Superior temporal gyrus (tissue), 1 donor: ENCODE data around the gene CCDC86.

Experiments used
- DNase-seq: peaks from one replicate; pipeline ENCODE4 v3.0.0-alpha.2; 2016; ENCODE audit errors: extremely low spot score

The CCDC86 gene

DNA sequence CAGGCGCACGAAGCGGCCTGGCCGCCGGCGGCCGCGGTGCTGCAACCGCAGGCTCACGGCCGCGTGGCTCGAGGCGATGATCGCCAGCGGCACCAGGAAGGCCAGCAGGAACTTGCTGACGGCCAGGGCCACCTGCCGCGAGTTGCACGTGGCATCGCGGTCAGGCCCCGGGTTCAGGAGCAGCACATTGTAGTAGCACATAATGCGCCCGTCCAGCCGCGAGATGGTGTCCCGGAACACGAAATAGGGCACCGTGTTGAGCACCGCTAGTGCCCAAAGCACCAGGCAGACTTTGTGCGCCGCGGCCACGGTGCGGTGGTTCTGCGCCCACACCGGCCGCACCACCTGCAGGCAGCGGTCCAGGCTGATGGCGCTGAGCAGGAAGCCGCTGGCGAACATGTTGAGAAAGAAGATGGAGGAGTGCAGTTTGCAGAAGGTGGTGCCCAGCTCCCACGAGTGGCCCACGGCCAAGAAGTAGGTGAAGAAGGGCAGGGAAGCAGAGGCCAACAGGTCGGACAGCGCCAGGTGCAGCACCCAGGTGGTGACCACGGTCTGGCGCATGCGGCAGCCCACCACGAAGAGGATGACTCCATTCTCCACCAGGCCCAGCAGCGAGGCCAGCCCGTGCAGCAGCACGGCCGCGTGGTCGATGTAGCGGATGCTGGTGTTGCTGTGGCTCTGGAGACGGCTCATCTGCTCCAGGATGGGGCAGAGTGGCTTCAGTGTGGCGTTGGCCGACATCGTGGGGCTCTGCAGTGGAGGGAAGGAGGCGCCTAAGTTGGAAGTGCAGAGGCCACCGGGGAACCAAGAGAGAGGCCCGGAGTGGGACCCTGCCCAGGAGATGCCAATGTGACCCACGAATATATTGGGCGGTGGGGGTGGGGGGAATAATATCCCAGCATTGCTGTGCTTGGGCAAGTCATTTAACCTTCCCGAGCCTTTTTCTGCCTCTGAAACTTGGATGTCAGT lies 11.4 kb downstream of the CCDC86 start:
- no peak for DNase-seq

DNA sequence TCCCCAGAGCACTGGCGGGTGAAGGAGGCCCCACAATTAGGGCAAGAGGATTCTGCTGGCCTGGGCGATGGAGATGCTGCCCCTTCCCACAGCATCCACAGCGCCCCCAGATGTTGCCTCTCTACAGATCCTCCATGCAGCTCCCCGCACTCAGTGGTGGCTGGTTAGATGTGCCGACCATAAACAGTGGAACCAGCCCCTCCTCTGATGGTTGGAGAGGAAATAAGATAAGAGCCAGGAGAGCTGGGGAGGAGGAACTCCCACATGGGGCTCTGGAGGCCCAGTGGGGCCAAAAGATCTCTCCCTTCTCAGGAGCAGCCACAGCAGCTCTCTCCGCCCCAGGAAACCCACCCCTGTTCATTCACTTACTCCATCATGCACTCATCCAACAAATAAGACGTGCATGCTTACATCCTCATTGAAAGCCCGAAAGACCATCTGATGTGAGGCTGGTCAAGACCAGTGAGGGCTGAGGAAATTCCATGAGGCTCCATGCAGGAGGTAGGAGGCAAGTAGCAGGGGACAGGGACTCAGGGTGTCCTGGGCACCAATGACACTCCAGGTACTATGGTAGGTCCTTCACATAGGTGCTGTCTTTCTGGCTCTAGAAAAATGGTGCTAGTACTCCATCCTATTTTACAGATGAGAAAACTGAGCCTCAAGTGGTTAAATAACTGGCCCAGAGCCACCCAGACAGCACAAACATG lies 12.4 kb downstream of the CCDC86 start:
- DNase-seq: no peak

DNA sequence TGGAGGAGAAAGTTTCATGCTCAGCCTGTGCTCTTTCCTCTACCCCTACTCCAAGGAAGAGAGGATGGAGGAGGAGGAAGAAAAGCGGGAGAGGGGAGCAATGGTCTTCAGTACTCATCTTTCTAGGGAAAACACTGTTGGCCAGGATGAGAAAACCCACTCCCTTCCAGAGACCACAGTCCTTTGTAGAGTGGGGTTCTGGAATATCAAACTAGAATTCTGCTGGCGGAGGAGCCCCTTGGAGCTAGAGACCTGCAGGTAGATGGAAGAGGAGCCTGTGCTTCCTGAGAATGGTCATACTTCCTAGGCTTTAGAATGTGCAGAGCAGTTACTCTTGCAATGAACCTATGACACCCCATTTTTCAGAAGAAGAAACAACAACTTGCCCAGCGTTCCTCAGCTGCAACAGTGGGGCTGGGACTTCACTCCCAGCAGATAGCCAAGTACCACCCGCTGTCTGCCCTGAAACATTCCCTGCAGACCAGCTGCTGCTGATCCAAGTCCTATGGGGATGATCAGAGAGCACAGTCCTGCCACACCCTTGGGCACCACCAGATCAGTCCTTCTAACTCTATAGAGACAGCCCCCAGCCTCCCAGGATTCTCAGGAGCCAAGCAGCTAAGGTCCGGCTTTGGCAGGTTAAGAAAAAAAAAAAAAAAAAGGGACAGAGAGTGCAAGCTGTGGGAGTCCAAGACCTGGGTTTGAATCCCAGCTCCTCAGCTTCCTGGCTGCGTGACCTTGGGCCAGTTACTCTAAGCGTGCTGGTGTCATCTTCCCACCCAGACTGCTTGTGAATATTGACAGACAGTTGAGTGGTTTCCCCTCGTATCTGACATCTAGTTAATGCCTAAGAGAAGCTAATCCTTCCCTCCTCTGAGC lies 13.2 kb downstream of the CCDC86 start:
- no peak for DNase-seq

DNA sequence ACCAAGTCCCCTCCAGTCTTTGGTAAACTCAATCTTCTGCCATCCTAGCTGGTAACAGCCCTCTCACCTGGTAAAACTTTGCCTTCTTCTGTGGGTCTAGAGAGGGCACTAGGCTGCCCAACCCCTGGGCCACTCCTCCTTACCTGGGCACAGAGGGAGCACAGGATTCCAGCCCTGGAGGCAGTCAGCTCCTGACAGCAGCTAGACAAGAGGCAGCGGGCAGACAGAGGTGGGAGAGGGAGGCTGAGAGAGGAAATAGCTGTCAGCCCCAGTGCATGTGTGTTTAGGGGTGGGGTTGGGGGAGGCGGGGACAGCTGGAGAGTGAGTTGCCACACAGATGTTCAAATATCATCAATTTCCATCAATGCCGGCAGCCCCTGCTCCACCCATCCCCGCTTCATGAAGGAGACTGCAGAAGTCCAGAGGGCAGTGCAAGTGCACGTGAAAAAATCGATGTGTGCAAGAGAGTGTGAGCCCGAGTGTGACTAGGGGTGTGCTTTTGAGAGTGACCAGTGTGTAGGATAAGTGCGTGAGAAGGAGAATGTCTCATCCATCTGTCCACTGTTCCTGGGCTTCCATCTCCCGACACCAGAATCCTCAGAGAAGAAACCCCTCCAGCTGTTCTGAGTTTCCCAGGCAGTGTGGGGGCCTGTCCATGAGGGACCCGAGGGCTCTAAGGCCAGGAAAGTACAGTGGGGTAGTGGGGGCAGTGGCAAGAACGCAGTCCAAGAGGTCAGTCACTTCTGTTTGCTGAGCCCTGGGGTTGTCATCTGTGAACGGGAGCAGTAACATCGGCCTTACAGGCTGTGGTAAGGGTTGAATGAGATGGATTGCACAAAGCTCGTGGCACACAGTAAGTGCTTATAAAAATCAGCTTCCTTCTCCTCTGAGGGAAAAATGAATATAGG lies 14.1 kb downstream of the CCDC86 start, which contains the start of gene PTGDR2:
Gene PTGDR2 (minus strand): TSS at position 225 of the 908 bp plus-strand sequence. CDS start 2,228 bp downstream, outside the sequence.
- DNase-seq: no peak

DNA sequence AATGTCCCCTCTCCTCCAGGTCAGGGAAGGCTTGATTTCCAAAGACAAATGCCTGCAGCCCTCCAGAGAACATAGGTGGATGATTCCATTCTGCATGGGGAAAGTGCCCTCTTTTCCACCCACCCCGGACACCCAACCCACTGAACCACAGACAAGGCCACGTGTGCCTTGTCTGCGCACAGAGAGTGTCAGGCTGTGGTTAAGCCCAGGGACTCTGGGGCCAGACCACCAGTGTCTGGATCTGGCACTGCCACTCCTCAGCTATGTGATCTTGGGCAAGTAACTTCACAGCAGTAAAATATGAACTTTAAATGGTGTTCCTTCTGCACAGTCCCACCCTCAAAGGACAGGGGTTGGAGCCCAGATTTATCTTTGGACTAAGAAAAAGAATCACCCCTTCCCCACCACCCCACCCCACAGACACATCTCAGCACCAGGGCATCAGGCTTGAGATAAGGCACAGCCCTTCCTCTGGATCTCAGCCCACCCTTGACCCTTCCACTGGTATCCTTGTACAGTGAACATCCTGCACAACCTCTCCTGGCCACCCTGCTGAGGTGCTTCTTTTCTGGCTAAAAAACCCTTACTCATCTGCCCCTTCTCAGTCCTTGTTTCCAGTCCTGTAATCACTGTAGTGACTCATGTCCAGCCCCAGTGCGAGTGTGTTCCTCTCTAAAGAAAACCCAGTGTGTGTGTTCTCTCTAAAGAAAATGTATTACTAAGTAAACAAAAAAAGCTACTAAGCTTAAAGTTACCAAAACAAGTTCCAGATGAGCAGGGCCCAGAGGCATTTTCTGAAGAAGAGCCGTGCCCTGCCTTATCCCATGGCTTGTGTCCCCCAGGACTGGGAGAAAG lies 15.7 kb downstream of the CCDC86 start:
- DNase-seq: no peak

DNA sequence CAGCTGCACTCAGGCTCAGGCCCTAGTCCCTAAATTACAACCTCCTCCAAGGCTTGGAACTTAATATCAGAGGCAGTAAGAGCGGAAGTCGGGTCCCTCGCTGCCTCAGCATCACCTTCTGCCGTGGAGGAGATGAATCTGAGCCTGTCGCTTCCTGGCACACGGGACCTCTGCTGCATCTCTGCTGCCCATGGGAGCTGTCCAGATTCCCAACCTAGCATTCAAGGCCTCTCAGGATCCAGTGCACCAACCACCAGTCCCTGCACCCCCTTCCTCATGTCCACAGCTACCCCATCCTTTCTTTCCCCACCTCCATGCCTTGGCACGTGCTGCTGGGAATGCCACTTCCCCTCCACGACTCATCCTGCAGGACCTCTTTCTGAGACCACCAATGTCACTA lies 16.3 kb downstream of the CCDC86 start:
- no peak for DNase-seq

DNA sequence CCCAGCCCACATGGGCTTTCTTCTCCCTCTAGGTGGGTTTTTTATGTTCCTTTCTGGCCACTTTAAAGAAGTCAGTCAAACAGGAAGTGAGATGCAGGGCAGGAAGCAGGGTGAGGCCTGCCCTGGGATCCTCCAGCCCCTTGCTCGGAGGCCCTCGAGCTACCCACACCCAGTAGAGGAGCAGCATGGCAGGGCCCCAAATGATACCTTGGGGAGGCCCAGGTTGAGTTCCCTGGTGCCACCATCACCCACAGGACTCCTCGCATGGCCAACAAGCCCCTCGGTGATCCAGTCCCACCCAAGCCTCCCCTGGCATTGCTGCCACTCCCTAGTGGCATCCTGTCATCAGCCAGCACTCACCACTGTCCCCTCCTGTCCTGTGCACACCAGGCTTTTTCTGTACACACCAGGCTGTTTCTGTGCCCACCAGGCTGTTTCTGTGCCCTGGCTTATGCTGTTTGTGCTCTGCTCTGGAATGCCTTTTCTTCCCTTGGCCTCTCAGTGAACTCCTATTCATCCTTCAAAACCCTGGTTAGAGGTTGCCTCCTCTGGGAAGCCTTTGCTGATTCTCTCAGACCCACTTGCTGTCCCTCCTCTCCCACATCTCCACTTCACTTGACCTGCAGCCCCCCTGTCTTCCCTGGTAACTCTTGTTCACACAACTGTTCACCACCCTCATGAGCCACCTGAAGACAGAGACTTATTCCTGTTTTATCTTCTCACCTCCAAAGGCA lies 17.0 kb downstream of the CCDC86 start:
- no peak for DNase-seq

DNA sequence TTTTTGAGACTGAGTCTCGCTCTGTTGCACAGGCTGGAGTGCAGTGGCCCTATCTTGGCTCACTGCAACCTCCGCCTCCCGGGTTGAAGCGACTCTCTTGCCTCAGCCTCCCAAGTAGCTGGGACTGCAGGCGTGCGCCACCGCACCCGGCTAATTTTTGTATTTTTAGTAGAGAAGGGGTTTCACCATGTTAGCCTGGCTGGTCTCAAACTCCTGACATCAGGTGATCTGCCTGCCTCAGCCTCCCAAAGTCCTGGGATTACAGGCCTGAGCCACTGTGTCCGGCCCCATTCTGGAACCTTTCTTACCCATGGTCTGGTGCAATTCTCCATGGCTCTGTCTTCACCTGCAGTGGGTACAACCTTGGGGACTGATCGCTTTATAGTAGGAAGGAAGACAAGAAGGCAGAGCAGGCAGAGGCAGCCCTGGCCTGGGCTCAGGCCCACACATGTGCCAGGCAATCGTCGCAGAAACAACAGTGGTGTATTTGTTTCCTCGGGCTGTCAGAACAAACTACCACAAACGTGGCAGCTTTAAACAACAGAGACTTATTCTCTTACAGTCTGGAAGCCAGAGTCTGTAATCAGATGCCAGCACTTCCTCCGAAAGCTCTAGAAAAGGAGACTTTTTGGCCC lies 17.8 kb downstream of the CCDC86 start:
- DNase-seq: peak; percentile 77

DNA sequence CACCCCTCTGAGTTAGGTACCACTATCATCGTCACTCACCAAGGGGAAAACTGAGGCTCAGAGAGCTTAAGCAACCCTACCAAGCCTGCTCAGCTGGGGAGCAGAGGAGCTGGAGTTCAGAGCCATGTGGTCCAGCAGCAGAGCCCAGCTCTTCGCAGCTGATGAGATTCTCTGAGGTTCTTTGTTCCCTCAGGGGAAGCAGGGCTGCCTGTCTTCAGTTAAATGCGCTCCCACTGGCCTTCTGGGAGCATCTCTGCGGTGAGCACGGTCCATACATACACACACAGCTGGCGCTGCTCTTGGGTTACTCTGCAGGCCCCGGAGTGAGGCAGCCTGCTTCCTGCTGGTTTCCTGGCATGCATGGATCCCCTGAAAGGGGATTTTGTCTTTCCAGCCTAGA lies 19.0 kb downstream of the CCDC86 start:
- no peak for DNase-seq

DNA sequence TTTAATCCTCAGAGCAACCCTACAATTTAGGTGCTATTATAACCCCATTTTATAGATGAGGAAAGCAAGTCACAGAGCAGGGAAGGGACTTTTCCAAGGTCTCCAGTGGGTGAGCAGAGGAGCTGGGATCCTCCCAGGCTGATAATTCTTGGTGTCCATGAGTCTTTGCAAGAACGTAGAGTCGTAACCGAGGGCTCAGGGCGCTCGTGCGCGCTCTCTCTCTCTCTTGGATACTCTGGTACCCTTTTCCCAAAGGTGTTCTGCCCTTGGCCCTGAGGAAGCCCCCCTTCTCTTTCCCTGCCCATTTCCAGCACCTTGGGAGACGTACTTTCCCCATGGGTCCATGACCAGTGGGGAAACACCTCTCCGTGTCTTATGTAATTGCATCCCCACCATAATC lies 20.3 kb downstream of the CCDC86 start:
- no peak for DNase-seq

DNA sequence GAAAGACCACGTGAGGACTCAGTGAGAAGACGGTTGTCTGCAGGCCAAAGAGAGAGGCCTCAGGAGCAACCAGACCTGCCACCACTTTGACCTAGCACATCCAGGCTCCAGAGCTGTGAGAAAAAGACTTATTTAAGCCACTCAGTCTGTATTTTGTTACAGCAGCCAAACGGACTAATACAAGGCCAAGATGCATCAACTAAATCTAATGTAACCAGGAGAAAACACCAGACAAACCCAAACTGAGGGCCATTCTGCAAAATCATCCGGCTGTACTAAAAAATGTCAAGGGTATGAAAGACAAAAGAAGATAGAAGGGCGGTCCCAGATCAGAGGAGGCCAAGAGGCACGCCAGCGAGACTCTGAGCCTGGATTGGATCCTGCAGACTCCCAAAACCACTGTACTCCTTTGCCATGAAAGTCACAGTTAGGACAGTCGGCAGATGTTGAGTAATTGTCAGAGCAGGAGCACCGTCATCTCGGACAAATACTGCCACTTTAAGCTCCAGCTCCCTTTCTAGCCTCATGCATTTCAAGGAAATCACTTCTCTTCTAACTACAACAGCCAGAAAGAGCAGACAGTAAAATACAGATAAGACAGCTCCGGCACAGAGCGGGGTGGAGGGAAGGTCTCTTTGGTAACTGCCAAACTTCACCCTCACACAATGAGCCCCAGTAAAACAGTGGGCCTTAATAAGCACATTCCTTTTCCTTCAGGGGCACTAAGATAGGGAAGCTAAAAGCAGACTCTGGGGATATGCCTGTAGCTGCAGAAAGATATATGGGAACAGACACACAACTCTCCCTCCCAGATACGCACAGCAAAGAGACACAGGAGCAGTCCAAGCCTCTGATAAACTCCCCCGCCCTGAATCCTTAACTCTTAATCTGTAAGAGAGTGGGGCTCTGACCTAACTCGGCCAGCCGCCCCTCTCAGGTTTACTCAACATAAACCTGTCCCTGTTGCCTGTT lies 21.9 kb downstream of the CCDC86 start:
- no peak for DNase-seq

DNA sequence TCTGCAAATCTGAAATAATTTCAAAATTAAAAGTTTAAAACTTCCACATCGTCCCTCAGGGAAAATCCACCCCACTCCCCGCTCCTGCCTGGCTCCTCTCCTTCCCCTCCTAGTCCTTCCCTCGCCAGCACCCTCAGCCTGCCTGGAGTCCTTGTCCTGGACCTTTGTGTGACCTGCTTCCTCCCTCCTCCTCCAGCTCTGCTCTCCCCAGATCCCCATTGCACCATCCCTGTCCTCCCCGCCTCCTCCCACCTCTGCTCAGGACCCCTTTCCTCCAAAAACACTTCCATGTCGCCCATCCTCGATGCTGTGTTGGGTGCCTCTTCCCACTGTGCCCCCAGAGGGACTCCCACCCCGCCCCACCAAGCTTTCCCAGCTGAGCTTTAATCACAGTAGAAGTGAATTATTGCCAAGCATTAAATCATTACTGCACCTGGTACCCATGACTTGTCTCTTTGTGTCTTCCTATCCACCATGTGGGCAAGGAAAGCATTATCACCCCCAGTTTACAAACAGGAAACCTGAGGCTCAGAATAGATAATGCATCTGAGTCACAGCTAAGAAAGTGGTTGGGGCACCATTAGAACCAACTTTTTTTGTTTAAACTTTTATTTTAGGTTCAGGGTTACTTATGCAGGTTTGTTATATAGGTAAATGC lies 23.1 kb downstream of the CCDC86 start:
- DNase-seq: no peak

DNA sequence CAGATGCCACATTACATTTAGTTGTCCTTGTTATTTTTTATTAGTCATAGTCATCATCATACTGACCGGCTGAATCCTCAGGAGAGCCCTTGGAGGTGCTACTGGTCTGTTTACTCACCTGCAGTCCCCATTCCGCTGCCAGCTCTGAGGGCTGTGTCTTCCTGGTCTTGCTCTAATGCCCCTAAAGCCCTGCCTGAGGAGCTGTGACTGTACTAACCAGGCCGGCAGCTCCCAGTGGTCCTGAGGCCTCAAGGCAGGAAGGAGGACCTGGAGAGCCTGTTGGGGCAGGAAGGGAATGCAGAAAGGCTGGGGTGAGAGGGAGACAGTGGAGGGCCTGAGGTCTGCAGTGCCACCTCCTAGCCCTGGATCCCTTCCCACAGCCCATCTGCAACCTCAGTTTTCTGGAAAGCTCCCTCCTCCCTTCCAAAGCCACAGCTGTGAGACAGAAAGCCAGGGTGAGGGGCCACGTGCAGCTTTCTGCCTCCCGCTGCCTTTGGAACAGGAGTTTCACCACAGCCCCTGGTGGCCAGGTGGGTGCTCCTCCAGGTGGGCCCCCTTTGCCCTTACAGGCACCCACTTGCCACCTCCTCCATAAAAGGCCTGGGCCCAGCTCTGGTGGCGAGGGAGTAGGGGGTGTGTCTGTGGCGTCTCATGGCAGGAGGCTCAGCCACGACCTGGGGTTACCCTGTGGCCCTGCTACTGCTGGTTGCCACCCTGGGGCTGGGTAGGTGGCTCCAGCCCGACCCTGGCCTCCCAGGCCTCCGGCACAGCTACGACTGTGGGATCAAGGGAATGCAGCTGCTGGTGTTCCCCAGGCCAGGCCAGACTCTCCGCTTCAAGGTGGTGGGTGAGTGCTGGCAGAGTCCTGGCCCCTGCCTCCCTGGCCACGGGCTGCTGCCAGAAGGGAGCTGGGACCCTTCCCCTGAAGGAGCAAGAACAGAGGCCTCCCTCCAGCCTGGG lies 25.3 kb downstream of the CCDC86 start, which contains the start of gene ZP1:
Gene ZP1 (plus strand): TSS at position 632 of the 960 bp plus-strand sequence. CDS start 20 bp downstream, at position 652.
- DNase-seq: no peak

DNA sequence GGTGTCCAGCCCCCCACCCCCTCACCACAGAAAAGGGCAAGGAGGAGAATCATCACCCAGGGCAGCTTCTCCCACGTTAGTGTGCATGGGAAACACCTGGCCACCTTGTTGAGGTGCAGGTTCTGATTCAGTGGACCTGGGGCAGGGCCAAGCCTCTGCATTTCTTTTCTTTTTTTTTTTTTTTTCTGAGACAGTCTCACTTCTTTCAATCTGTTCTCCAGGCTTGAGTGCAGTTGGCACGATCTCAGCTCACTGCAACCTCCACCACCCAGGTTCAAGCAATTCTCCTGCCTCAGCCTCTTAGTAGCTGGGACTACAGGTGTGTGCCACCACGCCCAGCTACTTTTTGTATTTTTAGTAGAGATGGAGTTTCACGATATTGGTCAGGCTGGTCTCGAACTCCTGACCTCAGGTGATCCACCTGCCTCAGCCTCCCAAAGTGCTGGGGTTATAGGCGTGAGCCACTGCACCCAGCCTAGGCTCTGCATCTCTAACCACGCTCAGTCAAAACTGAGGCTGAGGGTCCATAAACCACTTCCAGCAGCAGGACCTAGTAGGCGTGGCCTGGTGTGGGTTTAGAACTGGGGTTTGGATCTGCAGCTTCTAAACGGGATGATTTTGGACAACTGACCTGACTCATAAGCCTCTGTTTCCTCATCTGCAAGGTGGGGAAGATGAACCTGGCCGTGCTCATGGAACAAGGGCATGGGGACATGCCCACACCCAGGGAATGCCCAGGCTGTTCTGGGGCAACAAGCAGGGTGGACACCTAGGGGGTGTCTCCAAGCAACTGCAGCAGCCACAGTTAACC lies 26.2 kb downstream of the CCDC86 start:
- DNase-seq: no peak
